SK-N-SH treated with all-trans-retinoic acid at 6 μM for 48 hours (cell line): Measurements from ENCODE around the gene NAA60.

ENCODE experiments used
- ATAC-seq: fragments of 200-7000 bp; cut with Tn5 transposase; 3 replicates; pipeline ENCODE4 v1.9.1; 2020; ENCODE audit warnings: mild to moderate bottlenecking, moderate library complexity
- ARNTL ChIP-seq: fragments of 450-650 bp; formaldehyde crosslinking; IDR thresholded peaks from 2 replicates; pipeline ENCODE4 v1.5.0; 2020; ENCODE audit warnings: low read depth, mild to moderate bottlenecking, moderate library complexity, borderline replicate concordance
- BACH2 ChIP-seq: fragments of 250-450 bp; sonication (Bioruptor Pico); IDR thresholded peaks from 2 replicates; pipeline ENCODE4 v1.9.0; 2021; ENCODE audit warnings: mild to moderate bottlenecking, borderline replicate concordance
- CREB5 ChIP-seq: fragments of 250-450 bp; sonication (Bioruptor Pico); IDR thresholded peaks from 2 replicates; pipeline ENCODE4 v1.5.1; 2020; ENCODE audit warnings: low read depth, mild to moderate bottlenecking, moderate library complexity
- CSRNP3 ChIP-seq: fragments of 250-450 bp; sonication (Bioruptor Pico); IDR thresholded peaks from 2 replicates; pipeline ENCODE4 v1.5.1; 2021; ENCODE audit warnings: mild to moderate bottlenecking, moderate library complexity
- ESRRG ChIP-seq: fragments of 250-450 bp; sonication (Bioruptor Pico); IDR thresholded peaks from 2 replicates; pipeline ENCODE4 v1.6.1; 2021; ENCODE audit warnings: mild to moderate bottlenecking
- GLIS3 ChIP-seq: fragments of 250-450 bp; sonication (Bioruptor Pico); IDR thresholded peaks from 2 replicates; pipeline ENCODE4 v1.5.0; 2020; ENCODE audit warnings: mild to moderate bottlenecking, moderate library complexity
- OSR1 ChIP-seq: fragments of 250-450 bp; sonication (Bioruptor Pico); IDR thresholded peaks from 2 replicates; pipeline ENCODE4 v1.8.0; 2022; ENCODE audit warnings: moderate library complexity, mild to moderate bottlenecking, inconsistent platforms
- POU6F1 ChIP-seq: fragments of 250-450 bp; sonication (Bioruptor Pico); IDR thresholded peaks from 2 replicates; pipeline ENCODE4 v1.8.0; 2021; ENCODE audit warnings: low read depth, mild to moderate bottlenecking, moderate library complexity, borderline replicate concordance
- RARB ChIP-seq: fragments of 250-450 bp; sonication (Bioruptor Pico); IDR thresholded peaks from 2 replicates; pipeline ENCODE4 v1.8.0; 2021; ENCODE audit warnings: mild to moderate bottlenecking, moderate library complexity
- SNAI2 ChIP-seq: fragments of 250-450 bp; sonication (Bioruptor Pico); IDR thresholded peaks from 2 replicates; pipeline ENCODE4 v1.5.0; 2020; ENCODE audit warnings: mild to moderate bottlenecking, moderate library complexity
- TCF4 ChIP-seq: fragments of 250-450 bp; sonication (Bioruptor Pico); IDR thresholded peaks from 2 replicates; pipeline ENCODE4 v1.8.0; 2021; ENCODE audit warnings: mild to moderate bottlenecking, moderate library complexity, borderline replicate concordance
- TOX ChIP-seq: fragments of 250-450 bp; sonication (Bioruptor Pico); IDR thresholded peaks from 2 replicates; pipeline ENCODE4 v1.8.0; 2021; ENCODE audit warnings: mild to moderate bottlenecking, moderate library complexity, borderline replicate concordance
- TSHZ2 ChIP-seq: fragments of 250-450 bp; sonication (Bioruptor Pico); IDR thresholded peaks from 2 replicates; pipeline ENCODE4 v1.5.0; 2020; ENCODE audit warnings: mild to moderate bottlenecking, moderate library complexity
- ZC3H10 ChIP-seq: fragments of 250-450 bp; sonication (Bioruptor Pico); IDR thresholded peaks from 2 replicates; pipeline ENCODE4 v1.5.1; 2021; ENCODE audit warnings: mild to moderate bottlenecking, moderate library complexity
- ZNF565 ChIP-seq: fragments of 450-650 bp; formaldehyde crosslinking; conservative IDR thresholded peaks from 2 replicates; pipeline ENCODE4 v1.5.0; 2020; ENCODE audit warnings: low read depth, mild to moderate bottlenecking, moderate library complexity
- ZNF70 ChIP-seq: fragments of 450-650 bp; formaldehyde crosslinking; IDR thresholded peaks from 2 replicates; pipeline ENCODE4 v1.5.0; 2020; ENCODE audit warnings: mild to moderate bottlenecking, moderate library complexity
- ZNF8 ChIP-seq: fragments of 450-650 bp; formaldehyde crosslinking; IDR thresholded peaks from 2 replicates; pipeline ENCODE4 v1.5.0; 2020; ENCODE audit warnings: mild to moderate bottlenecking, moderate library complexity

NAA60 gene

GRCh38 chr16:3459401-3460090 lies 16.1 kb downstream of the NAA60 start:
- ATAC-seq = no peak
- no peak for TF ChIP-seq ZC3H10 (CRISPR knock-in tag)
- TF ChIP-seq GLIS3 (CRISPR knock-in tag) = no peak
- no peak for TF ChIP-seq BACH2 (CRISPR knock-in tag)
- TF ChIP-seq CREB5 (CRISPR knock-in tag) = no peak
- no peak for TF ChIP-seq POU6F1 (CRISPR knock-in tag)
- TF ChIP-seq ZNF70 (CRISPR knock-in tag) = no peak
- TF ChIP-seq ESRRG (CRISPR knock-in tag) = no peak
- no peak for TF ChIP-seq TOX (CRISPR knock-in tag)
- no peak for TF ChIP-seq RARB (CRISPR knock-in tag)

DNA sequence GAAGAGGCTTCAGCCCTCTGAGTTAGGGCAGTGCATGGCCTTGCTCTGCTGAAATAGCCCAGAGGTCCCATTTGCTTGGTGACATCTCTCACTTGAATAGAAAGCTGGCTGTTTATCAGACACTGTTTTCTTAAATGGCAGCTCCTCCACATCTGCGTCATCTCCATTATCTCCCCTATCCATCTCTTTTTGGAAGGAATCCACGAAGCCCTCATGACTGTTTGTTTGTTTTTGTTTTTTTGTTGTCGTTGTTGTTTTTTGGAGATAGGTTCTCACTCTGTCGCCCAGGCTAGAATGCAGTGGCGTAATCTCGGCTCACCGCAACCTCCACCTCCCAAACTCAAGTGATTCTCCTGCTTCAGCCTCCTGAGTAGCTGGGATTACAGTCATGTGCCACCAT lies 16.6 kb downstream of the NAA60 start:
- TF ChIP-seq ESRRG (CRISPR knock-in tag) (no peak), TSHZ2 (CRISPR knock-in tag) (no peak), SNAI2 (CRISPR knock-in tag) (no peak), ARNTL (CRISPR knock-in tag) (no peak)
- no peak for ATAC-seq

DNA sequence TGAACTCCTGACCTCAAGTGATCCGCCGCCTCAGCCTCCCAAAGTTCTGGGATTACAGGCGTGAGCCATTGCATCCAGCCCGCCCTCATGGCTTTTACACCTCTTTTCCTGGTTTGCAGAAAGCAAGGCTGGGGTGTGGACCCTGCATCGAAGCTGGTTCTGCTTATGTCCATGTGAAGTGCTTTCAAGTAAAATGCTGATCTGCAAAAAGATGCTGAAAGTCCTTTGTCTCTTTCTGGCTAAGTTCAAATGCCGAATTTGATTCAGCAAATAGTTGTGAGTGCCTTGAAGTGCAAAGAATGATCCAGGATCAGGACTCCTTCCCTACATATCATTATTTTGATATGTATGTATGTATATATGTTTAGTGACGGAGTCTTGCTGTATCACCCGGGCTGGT lies 17.1 kb downstream of the NAA60 start:
- no peak for ATAC-seq

GRCh38 chr16:3461151-3461550 lies 17.7 kb downstream of the NAA60 start:
- no peak for ATAC-seq
- TF ChIP-seq ARNTL (CRISPR knock-in tag) (no peak), TCF4 (CRISPR knock-in tag) (no peak), ZNF8 (no peak)
- TF ChIP-seq, all 23 proteins: peak for 0

More for the DNA sequence above, 17.1 kb downstream of the NAA60 start:
- TF ChIP-seq CREB5 (CRISPR knock-in tag) (no peak), SNAI2 (CRISPR knock-in tag) (no peak)
- TF ChIP-seq, all 23 proteins: peak for 0

- no peak for ATAC-seq
- TF ChIP-seq RARB (CRISPR knock-in tag) = no peak
- TF ChIP-seq CSRNP3 = no peak
- TF ChIP-seq SNAI2 (CRISPR knock-in tag) = no peak
- TF ChIP-seq ZNF8 = no peak
- no peak for TF ChIP-seq CREB5 (CRISPR knock-in tag)
- no peak for TF ChIP-seq POU6F1 (CRISPR knock-in tag)
- TF ChIP-seq ESRRG (CRISPR knock-in tag) = no peak
- no peak for TF ChIP-seq ZNF565 (CRISPR knock-in tag)
- no peak for TF ChIP-seq TSHZ2 (CRISPR knock-in tag)
- TF ChIP-seq TOX (CRISPR knock-in tag) = no peak
- no peak for TF ChIP-seq ZC3H10 (CRISPR knock-in tag)
- no peak for TF ChIP-seq OSR1 (CRISPR knock-in tag)
Observed at GRCh38 chr16:3465301-3465700, 21.8 kb downstream of the NAA60 start.
